Stimulated activated CD4-positive, alpha-beta T cell treated with anti-CD3 and anti-CD28 coated beads, Interleukin-1b, Interleukin-23, amount 100 ng/mL, for 24 hours (primary cell): ENCODE data around the gene WDFY3.
"Not testable (repeated sequence)": the region's sequence is repeated elsewhere in the genome, so short reads cannot be mapped to it uniquely, and the experiment has no call there.

Experiments used
- DNase-seq, 4 experiments: peaks; one replicate each; pipeline ENCODE4 v3.0.0-alpha.2; 2020; ENCODE audit warnings: low read depth in 4 of 4, low spot score in 1 of 4

Gene WDFY3

GRCh38 chr4:84730375-84730774 lies 236.1 kb downstream of the WDFY3 start:
- DNase-seq, result no peak

- DNase-seq, result no peak
Measured at GRCh38 chr4:84727491-84727890, 239.0 kb downstream of the WDFY3 start.

- no peak for DNase-seq
Measured at GRCh38 chr4:84726356-84726755, 240.1 kb downstream of the WDFY3 start.

GRCh38 chr4:84722720-84723119 lies 243.8 kb downstream of the WDFY3 start:
- DNase-seq, result no peak

- DNase-seq, result no peak
Measured at GRCh38 chr4:84719115-84719514, 247.4 kb downstream of the WDFY3 start.

- no peak for DNase-seq
Measured at GRCh38 chr4:84718699-84719098, 247.8 kb downstream of the WDFY3 start.

- no peak for DNase-seq
Measured at GRCh38 chr4:84710548-84710947, 255.9 kb downstream of the WDFY3 start.

- no peak for DNase-seq
Measured at GRCh38 chr4:84708406-84709135, 257.9 kb downstream of the WDFY3 start.

GRCh38 chr4:84706286-84706685 lies 260.2 kb downstream of the WDFY3 start:
- no peak for DNase-seq

GRCh38 chr4:84699001-84699671 lies 267.4 kb downstream of the WDFY3 start:
- no peak for DNase-seq

- no peak for DNase-seq
Measured at GRCh38 chr4:84697615-84698201, 268.8 kb downstream of the WDFY3 start.

GRCh38 chr4:84697159-84697558 lies 269.3 kb downstream of the WDFY3 start:
- no peak for DNase-seq

GRCh38 chr4:84691800-84692199 lies 274.7 kb downstream of the WDFY3 start:
- no peak for DNase-seq

- no peak for DNase-seq
Measured at GRCh38 chr4:84691170-84691691, 275.3 kb downstream of the WDFY3 start.

GRCh38 chr4:84690481-84690880 lies 276.0 kb downstream of the WDFY3 start:
- DNase-seq, result no peak

GRCh38 chr4:84689197-84689596 lies 277.3 kb downstream of the WDFY3 start:
- DNase-seq, result no peak

GRCh38 chr4:84688605-84689004 lies 277.9 kb downstream of the WDFY3 start:
- no peak for DNase-seq

- DNase-seq, result no peak
Measured at GRCh38 chr4:84685105-84685504, 281.4 kb downstream of the WDFY3 start.

- no peak for DNase-seq
Measured at GRCh38 chr4:84684361-84684760, 282.1 kb downstream of the WDFY3 start.

- DNase-seq, result no peak
Measured at GRCh38 chr4:84683064-84683850, 283.2 kb downstream of the WDFY3 start.

- not testable (repeated sequence) for DNase-seq
Measured at GRCh38 chr4:84682661-84683060, 283.8 kb downstream of the WDFY3 start.
